ENCODE results near the gene KIF13A.

The KIF13A gene

DNA sequence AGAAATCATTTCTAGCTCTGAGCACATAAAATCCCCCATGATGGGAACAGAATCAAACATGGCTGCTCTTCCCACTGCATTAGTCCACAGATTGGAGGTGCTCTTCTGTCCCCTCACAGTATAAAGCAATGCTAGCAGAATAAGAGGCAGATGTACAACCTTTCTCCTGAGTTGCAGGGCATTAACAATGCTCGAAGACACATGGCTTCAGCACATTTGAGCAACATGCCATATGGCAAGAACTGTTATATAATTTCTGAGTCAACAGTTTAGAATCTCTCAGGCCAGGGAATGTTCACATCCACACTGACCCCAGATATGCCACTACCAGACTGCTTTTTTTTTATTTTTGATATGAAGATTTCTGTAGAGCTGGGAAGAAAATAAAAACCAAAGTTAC lies 119.6 kb downstream of the KIF13A start:
- H3K4me3 ChIP-seq (ENCODE audit: low read depth, low read length) = no peak overlapping the region
- TF ChIP-seq, protein P1, sequence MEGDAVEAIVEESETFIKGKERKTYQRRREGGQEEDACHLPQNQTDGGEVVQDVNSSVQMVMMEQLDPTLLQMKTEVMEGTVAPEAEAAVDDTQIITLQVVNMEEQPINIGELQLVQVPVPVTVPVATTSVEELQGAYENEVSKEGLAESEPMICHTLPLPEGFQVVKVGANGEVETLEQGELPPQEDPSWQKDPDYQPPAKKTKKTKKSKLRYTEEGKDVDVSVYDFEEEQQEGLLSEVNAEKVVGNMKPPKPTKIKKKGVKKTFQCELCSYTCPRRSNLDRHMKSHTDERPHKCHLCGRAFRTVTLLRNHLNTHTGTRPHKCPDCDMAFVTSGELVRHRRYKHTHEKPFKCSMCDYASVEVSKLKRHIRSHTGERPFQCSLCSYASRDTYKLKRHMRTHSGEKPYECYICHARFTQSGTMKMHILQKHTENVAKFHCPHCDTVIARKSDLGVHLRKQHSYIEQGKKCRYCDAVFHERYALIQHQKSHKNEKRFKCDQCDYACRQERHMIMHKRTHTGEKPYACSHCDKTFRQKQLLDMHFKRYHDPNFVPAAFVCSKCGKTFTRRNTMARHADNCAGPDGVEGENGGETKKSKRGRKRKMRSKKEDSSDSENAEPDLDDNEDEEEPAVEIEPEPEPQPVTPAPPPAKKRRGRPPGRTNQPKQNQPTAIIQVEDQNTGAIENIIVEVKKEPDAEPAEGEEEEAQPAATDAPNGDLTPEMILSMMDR (IDR thresholded peaks at IDR 0.05; ENCODE audit: low read depth, low read length) = no peak

DNA sequence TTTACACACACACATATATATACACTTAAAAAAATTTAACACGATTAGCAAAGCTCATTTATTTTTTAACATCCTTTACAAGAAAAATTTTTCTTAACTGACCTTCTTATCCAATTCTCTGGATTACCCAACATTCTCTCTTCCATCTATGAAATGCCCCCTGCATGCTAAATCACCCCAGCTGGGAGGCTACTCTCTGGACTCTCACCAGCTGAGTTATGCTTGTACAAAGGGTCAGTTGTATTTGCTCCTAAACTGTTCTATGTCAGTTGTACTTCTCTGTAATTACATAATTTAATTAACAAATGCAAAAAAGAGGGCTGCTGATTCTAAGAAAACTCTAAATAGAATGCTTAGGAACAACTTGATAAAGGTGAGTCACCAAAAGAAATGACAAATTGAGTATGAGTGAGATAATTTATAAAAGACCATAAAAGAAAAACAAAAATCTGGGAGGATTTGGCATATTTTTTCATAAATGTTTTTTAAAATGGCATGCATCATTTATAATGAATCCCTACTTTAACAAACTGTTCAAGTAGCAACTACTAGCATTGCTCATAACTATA lies 120.5 kb downstream of the KIF13A start:
- H3K4me3 ChIP-seq (ENCODE audit: low read depth, low read length) = no peak overlapping the region

DNA sequence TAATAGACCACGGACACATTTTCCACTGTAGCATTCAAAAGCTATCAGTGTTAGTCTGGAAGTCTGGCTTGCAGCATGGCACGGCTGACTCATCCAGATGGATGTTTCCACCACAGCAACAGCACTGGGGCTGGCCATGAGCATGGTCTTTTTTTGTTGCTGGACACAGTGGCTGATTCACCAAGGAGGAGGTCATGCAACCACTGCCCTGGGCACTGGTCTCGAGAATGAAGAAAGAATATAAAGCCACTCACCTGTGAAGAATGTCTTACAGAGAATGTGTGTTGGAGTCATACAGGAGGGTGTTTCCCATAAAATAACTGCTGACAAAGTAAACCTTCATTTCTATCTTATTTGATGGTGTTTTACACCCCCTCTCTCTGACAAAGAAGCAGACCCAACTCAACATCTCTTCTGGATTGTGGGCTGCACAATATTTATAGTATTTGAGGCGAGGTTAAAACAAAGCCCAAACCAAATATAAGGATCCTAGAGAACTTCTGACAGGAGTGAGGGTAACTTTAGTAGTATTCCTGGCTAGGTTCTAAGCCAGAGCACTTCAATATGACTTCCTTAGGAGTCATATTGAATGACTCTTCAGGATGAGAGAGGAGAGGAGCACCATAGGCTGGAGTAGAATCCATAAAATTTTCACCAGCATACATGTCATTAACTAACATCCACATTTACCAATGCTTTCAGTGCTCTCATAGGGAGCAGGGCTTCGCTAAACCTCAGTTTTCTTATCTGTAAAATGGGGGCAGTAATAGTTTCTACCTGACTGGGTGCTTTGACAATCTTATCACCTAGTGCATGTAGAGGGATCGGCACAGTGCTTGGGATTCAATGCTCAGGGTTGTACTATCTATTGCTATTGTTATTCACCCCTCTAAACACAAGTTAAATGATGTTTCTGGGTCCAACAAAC lies 121.4 kb downstream of the KIF13A start:
- H3K4me3 ChIP-seq (ENCODE audit: low read depth, low read length) = no peak overlapping the region
- TF ChIP-seq, protein P1 (IDR thresholded peaks at IDR 0.05; ENCODE audit: low read depth, low read length) = no peak

More for the DNA sequence above, 120.5 kb downstream of the KIF13A start:
- TF ChIP-seq, protein P1 (IDR thresholded peaks at IDR 0.05; ENCODE audit: low read depth, low read length) = no peak

DNA sequence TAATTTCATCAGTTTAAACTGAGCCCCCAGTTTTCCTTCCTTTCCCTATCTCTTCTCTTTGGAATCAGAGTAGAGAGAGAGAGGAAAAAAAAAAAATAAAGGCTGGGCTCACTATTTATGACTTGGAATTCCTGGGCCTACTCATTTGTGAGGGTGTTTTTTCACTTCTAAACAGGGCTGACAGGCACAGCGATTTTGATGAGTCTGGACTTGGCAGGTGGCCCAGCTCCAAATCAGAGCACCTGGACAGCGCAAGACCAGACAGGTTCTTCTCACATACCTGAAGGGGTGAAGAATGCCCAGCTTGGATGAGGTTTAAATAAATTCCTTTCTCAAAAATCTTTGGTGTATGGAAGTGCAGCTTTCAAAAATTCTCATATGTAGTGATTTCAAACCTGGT lies 122.2 kb downstream of the KIF13A start:
- TF ChIP-seq, protein P1 (IDR thresholded peaks at IDR 0.05; ENCODE audit: low read depth, low read length) = no peak
- no peak overlapping the region for H3K4me3 ChIP-seq (ENCODE audit: low read depth, low read length)

DNA sequence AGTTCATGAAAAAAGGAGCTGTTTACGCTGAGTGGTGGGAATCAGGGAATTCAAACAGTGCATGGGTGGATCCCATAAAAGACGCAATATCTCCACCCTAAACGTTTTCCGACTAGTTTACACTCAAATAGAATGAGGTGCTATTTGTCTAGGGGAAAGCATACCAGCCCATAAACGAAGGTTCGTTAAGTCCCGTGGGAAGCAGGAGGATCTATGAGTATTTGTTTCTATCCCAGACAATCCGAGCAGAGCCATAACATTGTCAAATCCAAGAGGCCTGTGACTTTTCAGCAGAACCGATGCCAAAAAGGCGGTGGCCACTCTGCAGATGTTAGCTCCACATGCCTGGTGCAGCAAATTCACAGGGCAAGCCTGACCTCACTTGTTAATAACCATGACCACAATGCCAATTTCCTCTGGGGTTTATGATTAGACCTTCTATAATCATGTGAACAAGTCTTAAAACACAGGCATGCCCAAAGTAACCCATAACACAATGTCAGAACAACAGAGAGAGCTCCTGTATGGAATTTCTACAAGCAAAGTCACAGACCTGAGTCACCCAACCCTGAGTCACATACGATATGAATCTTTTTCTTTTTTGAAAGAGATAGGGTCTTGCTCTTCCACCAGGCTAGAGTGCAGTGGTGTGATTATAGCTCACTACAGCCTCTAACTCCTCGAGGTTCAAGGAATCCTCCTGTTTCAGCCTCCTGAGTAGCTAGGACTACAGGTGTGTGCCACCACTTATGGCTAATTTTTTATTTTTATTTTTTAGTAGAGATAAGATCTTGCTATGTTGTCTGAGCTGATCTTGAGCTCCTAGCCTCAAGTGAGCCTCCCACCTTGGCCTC lies 123.3 kb downstream of the KIF13A start:
- no peak overlapping the region for H3K4me3 ChIP-seq (ENCODE audit: low read depth, low read length)
- TF ChIP-seq, protein P1 (IDR thresholded peaks at IDR 0.05; ENCODE audit: low read depth, low read length) = no peak

DNA sequence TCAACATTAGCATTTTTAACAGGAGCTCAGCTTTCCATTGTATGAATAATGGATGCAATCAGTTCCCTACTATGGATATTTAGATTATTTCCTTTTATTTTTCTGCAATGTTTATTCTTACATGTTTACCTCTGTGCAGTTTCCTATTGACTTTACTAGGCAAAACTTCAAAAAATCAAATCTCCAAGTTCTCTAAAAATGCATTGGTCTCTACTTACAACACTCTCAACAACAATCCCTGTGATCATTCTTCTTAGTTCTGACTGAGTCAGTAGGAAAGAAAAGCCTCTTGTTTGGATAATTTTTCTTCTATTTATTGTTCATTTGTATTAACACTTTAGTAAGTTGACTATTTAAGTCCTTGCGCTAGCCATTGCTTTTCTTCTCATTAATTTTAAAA lies 126.1 kb downstream of the KIF13A start:
- TF ChIP-seq, protein P1 (IDR thresholded peaks at IDR 0.05; ENCODE audit: low read depth, low read length) = no peak

More for the DNA sequence above, 126.1 kb downstream of the KIF13A start:
- no peak overlapping the region for H3K4me3 ChIP-seq (ENCODE audit: low read depth, low read length)

Data from WI38 (cell line).